ENCODE measurements around the gene USP32. TPM values are rescaled to one million over a fixed set of nuclear protein-coding genes. Genes with fewer than 3 reads are reported as not detected.

Gene USP32
- total RNA-seq, 1 donor from 2014 or later, result 22.8 TPM

GRCh38 chr17:60369727-60370126, 22.2 kb downstream of the USP32 start:
- no peak overlapping the region for H3K4me3 ChIP-seq
- intact Hi-C loops (cut with micrococcal nuclease), result no loop called here
- peaks cover 3% of the 10 kb centered on the region for H3K4me1 ChIP-seq
- H3K27me3 ChIP-seq (ENCODE audit: low read depth), result no peaks in the 10 kb centered on the region
- no peak for DNase-seq
- no peak overlapping the region for H3K27ac ChIP-seq (replicated peaks)
- H3K36me3 ChIP-seq, result no peaks in the 10 kb centered on the region
- TF ChIP-seq CTCF (IDR thresholded peaks at IDR 0.05; ENCODE audit: borderline replicate concordance), result no peak
- H3K9me3 ChIP-seq (replicated peaks), result no peaks in the 10 kb centered on the region

- H3K4me3 ChIP-seq, result no peak overlapping the region
- H3K4me1 ChIP-seq, result peaks cover under 1% of the 10 kb centered on the region
- H3K27ac ChIP-seq (replicated peaks), result no peak overlapping the region
- DNase-seq, result no peak
- intact Hi-C loops (cut with micrococcal nuclease), result no loop called here
- TF ChIP-seq CTCF (IDR thresholded peaks at IDR 0.05; ENCODE audit: borderline replicate concordance), result no peak
- no peaks in the 10 kb centered on the region for H3K27me3 ChIP-seq (ENCODE audit: low read depth)
- H3K36me3 ChIP-seq, result no peaks in the 10 kb centered on the region
- H3K9me3 ChIP-seq (replicated peaks), result no peaks in the 10 kb centered on the region
Measured at GRCh38 chr17:60363700-60364405, 28.1 kb downstream of the USP32 start.

DNA sequence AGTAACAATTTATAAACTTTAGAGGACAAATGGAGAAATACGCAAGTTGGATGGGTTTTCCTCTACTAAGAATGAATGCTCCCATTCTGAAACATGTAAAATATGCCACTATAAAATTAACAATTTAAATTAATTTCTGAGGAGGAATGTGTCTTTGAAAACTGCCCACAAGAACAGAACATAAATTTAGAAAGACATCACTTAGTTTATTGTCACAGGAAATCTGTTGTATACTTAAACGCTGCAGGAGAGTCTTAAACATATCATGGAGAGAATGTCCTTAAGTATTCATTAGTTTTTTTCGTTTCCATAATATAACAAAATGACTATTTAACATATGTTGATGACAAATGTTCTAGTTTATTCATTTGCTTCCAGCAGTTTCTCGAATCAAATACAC, 29.6 kb downstream of the USP32 start:
- Histone ChIP-seq H3K4me3 (no peak overlapping the region), H3K36me3 (no peaks in the 10 kb centered on the region), H3K4me1 (peaks cover 10% of the 10 kb centered on the region), H3K9me3 (replicated peaks) (no peaks in the 10 kb centered on the region), H3K27me3 (ENCODE audit: low read depth) (no peaks in the 10 kb centered on the region), H3K27ac (replicated peaks) (no peak overlapping the region)
- TF ChIP-seq CTCF (IDR thresholded peaks at IDR 0.05; ENCODE audit: borderline replicate concordance), result no peak
- intact Hi-C loops (cut with micrococcal nuclease), result no loop called here
- no peak for DNase-seq

DNA sequence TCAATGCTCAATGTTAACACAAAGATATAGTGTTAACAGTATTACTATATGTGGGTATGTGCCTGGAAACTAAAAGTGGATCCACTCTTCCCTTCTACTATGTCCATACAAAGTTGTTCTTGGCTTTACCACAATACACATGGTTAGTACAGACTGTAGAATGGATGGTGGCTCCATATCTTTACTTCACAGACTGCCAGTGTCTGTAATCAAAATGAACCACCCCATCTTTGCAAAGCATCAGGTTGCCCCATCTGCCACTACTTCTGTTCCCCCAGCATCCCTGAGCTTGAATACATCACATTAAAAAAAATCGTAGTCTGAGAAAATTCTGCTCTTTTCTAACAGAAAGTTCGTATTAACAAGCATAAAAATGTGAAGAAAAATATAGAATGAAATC, 30.0 kb downstream of the USP32 start:
- intact Hi-C loops (cut with micrococcal nuclease), result no loop called here
- Histone ChIP-seq H3K4me1 (peaks cover 11% of the 10 kb centered on the region), H3K27ac (replicated peaks) (no peak overlapping the region), H3K4me3 (no peak overlapping the region), H3K36me3 (no peaks in the 10 kb centered on the region), H3K27me3 (ENCODE audit: low read depth) (no peaks in the 10 kb centered on the region), H3K9me3 (replicated peaks) (no peaks in the 10 kb centered on the region)
- TF ChIP-seq CTCF (IDR thresholded peaks at IDR 0.05; ENCODE audit: borderline replicate concordance), result no peak
- no peak for DNase-seq

DNA sequence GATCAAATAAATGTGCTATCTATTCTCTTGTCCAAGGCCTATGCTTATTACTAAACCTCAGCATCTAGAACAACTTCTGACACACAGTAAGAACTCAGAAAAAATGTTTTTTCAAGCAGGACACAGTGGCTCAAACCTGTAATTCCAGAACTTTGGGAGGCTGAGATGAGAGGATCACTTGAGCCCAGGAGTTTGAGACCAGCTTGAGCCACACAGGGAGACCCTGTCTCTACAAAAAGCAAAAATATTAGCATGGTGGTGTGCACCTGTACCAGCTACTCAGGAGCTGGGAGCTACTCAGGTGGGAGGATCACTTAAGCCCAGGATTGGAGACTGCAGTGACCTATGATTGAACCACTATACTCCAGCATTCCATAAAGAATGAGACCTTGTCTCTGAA, 32.5 kb downstream of the USP32 start:
- Histone ChIP-seq H3K9me3 (replicated peaks) (no peaks in the 10 kb centered on the region), H3K27ac (replicated peaks) (no peak overlapping the region), H3K4me3 (no peak overlapping the region), H3K27me3 (ENCODE audit: low read depth) (no peaks in the 10 kb centered on the region), H3K4me1 (peaks cover 19% of the 10 kb centered on the region), H3K36me3 (peaks cover 3% of the 10 kb centered on the region)
- no peak for DNase-seq
- intact Hi-C loops (cut with micrococcal nuclease), result no loop called here
- TF ChIP-seq CTCF (IDR thresholded peaks at IDR 0.05; ENCODE audit: borderline replicate concordance), result no peak

Data from left ventricle myocardium inferior (tissue), 1 donor.